Suprapubic skin (tissue), 4 donors: ENCODE results near the gene METTL22.

Experiments
- CTCF ChIP-seq, 2 donors: fragments of 200-600 bp in 1 of 2; fragments of 450-650 bp in 1 of 2; sonication (generic) in 1 of 2; IDR thresholded peaks; one replicate each; pipeline ENCODE4 v1.5.1; 2016 to 2019; ENCODE audit warnings: antibody characterized with exemption in 2 of 2, mild to moderate bottlenecking in 1 of 2, moderate library complexity in 1 of 2
- EP300 ChIP-seq: sonication (generic); formaldehyde crosslinking; IDR thresholded peaks from one replicate; pipeline ENCODE4 v1.6.1; 2017; ENCODE audit warnings: antibody characterized with exemption
- POLR2A ChIP-seq, 2 donors: fragments of 450-650 bp; IDR thresholded peaks; one replicate each; pipeline ENCODE4 v1.6.1; 2017; ENCODE audit warnings: antibody characterized with exemption in 2 of 2, mild to moderate bottlenecking in 2 of 2, moderate library complexity in 2 of 2
- POLR2AphosphoS5 ChIP-seq, 3 donors: sonication (generic); formaldehyde crosslinking; IDR thresholded peaks; one replicate each; pipeline ENCODE4 v1.6.1; 2017; ENCODE audit warnings: antibody characterized with exemption in 3 of 3

GRCh38 chr16:8686031-8686621 lies 64.6 kb downstream of the METTL22 start:
- no peak for TF ChIP-seq POLR2AphosphoS5 (IDR thresholded peaks at IDR 0.05)
- TF ChIP-seq CTCF (IDR thresholded peaks at IDR 0.05), result no peak
- TF ChIP-seq POLR2A (IDR thresholded peaks at IDR 0.05), result no peak
- TF ChIP-seq EP300, result no peak
